NCI-H146 treated with DMSO at 0.1 percent for 48 hours (cell line): ENCODE results near the gene XAGE5.
"Not testable (repeated sequence)": the region's sequence is repeated elsewhere in the genome, so short reads cannot be mapped to it uniquely, and the experiment has no call there.

Experiments
- DNase-seq: peaks from one replicate; lab custom pipeline; 2025; ENCODE audit not compliant: unreplicated experiment; lab: John Stamatoyannopoulos, UW

XAGE5 gene, protein sequence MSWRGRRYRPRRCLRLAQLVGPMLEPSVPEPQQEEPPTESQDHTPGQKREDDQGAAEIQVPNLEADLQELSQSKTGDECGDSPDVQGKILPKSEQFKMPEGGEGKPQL

GRCh38 chrX:52811065-52811625 is at the start of gene XAGE5:
Gene XAGE5, plus strand, starts transcription at chrX:52811287. Its CDS starts 1,280 bp downstream, at chrX:52812567.
- DNase-seq = no peak

DNA sequence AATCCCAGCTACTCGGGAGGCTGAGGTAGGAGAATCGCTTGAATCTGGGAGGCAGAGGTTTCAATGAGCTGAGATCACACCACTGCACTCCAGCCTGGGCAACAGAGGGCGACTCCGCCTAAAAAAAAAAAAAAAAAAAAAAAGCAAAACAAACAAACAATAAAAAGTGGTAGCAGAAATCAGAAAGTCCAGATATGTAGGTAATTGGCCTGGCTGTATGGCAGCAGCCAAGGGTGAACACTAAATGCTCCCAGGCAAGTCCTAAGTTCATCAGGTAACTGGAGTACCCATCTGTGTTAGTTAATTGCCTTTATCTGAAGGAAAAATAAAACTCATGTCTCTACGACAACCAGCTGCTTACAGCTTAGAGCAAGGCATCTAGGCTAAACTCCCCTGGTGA is 45.1 kb upstream of the XAGE5 start:
- not testable (repeated sequence) for DNase-seq

DNA sequence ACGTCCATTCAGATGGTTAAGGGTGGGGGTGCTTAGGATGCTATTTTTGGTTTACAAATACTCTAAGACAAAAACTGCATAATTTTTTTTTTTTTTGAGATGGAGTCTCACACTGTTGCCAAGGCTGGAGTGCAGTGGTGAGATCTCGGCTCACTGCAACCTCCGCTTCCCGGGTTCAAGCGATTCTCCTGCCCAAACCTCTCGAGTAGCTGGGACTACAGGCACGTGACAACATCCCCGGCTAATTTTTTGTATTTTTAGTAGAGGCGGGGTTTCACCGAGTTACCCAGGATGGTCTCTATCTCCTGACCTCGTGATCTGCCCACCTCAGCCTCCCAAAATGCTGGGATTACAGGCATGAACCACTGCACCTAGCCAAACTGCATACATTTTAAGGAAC is 37.6 kb upstream of the XAGE5 start:
- DNase-seq = not testable (repeated sequence)

GRCh38 chrX:52797327-52797726 is 13.8 kb upstream of the XAGE5 start, which contains the start of gene SPANXN5:
Gene SPANXN5, minus strand, starts transcription at chrX:52797427. Its CDS starts 79 bp downstream, at chrX:52797348.
- not testable (repeated sequence) for DNase-seq

- DNase-seq = not testable (repeated sequence)
Measured at GRCh38 chrX:52804876-52805275, 6.2 kb upstream of the XAGE5 start.

- no peak for DNase-seq
Measured at GRCh38 chrX:52819788-52820187, 8.7 kb downstream of the XAGE5 start.

- no peak for DNase-seq
Measured at GRCh38 chrX:52821079-52821760, 10.1 kb downstream of the XAGE5 start.

- DNase-seq = no peak
Measured at GRCh38 chrX:52824608-52825007, 13.5 kb downstream of the XAGE5 start.

DNA sequence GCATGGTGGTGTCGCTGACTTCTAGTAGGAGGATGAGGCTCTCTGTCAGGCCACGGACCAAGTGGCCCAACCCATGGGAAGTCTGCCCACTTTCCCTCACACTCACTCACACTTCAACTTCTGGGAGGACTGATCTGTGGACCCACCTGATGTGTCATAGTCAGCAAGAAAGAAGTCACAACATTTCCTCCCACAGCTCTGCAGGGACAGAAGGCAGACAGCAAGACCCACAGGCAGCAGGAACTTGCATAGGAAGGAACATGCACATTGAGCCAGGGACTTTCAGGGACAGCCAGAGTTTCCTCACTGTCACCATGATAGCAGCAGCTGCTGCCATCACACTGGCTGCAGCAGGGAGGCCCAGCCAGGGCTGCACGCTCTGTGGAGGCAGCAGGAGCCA is 19.5 kb downstream of the XAGE5 start:
- DNase-seq = no peak

- DNase-seq = no peak
Measured at GRCh38 chrX:52839137-52839536, 28.1 kb downstream of the XAGE5 start.

- DNase-seq = not testable (repeated sequence)
Measured at GRCh38 chrX:52843619-52844018, 32.5 kb downstream of the XAGE5 start.

- DNase-seq = no peak
Measured at GRCh38 chrX:52852110-52852860, 41.2 kb downstream of the XAGE5 start.

DNA sequence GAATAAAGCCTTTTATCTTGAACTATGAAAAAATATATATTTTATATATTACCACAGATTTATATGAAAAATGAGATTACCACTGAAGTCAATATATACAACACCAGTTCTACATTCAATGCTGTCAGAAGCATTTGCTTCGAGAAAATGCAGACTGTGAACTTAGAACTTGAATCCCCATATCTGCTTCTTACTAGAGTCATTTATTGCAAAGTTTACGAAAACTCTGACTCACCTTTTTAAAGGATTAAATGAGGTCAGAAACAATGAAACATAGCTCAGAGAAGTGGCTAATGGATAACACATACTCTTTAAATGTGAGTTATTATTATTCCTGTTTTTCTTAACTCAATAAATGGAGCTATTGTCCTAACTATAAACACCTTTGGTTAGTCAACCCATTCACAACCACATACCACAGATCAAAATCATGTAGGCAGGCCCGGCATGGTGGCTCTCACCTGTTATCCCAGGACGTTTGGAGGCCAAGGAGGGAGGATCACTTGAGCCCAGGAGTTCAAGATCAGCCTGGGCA is 46.0 kb downstream of the XAGE5 start:
- DNase-seq = not testable (repeated sequence)

DNA sequence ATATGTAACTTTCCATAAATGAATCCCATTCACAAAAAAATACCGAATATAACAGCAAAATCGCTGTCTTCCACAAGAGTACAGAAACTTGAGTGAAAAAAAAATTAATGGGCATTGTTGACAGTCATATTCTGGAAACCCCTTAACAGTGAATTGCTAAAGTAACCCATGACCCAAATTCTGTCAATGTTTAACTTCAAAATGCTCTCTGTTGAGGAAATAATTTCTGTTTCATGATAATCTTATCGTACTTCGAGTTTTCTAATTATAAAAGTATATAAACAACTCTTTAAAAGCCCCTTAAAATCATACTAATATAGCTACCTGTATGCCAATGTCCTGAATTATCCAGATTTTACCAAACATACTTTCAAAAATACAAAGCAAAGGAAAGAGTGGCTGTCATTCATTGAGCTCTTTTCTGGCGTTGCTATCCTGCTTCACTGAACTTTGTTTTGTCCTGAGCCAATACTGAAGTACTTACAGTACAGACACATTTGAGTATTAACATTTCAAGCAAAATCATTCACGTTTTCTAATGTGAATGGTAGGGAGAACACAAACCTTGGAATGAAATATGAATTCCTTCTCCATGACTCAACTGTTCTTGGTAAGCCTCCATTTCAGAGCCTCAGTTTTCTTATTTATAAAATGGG is 54.4 kb downstream of the XAGE5 start:
- DNase-seq = no peak
